ENCODE results near the gene CRACR2A.

Gene CRACR2A

GRCh38 chr12:3704512-3705353 lies 48.2 kb downstream of the CRACR2A start:
- H3K27ac ChIP-seq (ENCODE audit: low read depth, low read length): peak overlapping the region; percentile 63
- no peaks in the 10 kb centered on the region for H3K27me3 ChIP-seq (ENCODE audit: insufficient read depth, low read length)
- H3K79me2 ChIP-seq (ENCODE audit: control insufficient read depth, insufficient read depth, low read length, unreplicated experiment): no peaks in the 10 kb centered on the region

DNA sequence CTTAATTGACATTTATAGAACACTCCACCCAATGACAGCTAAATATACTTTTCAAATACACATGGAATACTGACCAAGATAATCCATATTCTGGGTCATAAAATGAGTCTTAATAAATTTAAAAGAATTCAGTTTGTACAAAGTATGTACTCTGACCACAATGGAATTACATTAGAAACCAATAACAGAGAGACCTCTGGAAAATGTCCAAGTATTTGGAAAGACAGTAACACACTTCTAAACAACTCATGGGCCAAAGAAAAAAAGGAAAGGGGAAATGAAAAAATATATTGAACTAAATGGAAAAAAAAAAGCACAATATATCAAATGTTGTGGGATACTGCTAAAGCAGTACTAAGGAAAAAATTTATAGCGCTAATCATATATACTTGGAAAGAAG lies 52.0 kb downstream of the CRACR2A start:
- peaks cover 40% of the 10 kb centered on the region for H3K4me1 ChIP-seq (ENCODE audit: control insufficient read depth, insufficient read depth, low read length, unreplicated experiment)
- peaks cover 3% of the 10 kb centered on the region; the same call in 1 of the 2 replicates for H3K36me3 ChIP-seq (ENCODE audit: insufficient read depth, low read length)
- no peaks in the 10 kb centered on the region for H3K27me3 ChIP-seq (ENCODE audit: insufficient read depth, low read length)
- H3K27ac ChIP-seq (ENCODE audit: low read depth, low read length): no peak overlapping the region
- H2AFZ ChIP-seq (ENCODE audit: low read length, unreplicated experiment): no peak overlapping the region
- no peaks in the 10 kb centered on the region for H3K79me2 ChIP-seq (ENCODE audit: control insufficient read depth, insufficient read depth, low read length, unreplicated experiment)
- no peak overlapping the region for H3K4me3 ChIP-seq (ENCODE audit: low read depth, low read length)

More at GRCh38 chr12:3704512-3705353, 48.2 kb downstream of the CRACR2A start:
- Histone ChIP-seq H2AFZ (ENCODE audit: low read length, unreplicated experiment) (peak overlapping the region; percentile 34), H3K36me3 (ENCODE audit: insufficient read depth, low read length) (peaks cover 3% of the 10 kb centered on the region; the same call in 1 of the 2 replicates), H3K4me3 (ENCODE audit: low read depth, low read length) (peak overlapping the region; percentile 59), H3K4me1 (ENCODE audit: control insufficient read depth, insufficient read depth, low read length, unreplicated experiment) (peaks cover 17% of the 10 kb centered on the region)

DNA sequence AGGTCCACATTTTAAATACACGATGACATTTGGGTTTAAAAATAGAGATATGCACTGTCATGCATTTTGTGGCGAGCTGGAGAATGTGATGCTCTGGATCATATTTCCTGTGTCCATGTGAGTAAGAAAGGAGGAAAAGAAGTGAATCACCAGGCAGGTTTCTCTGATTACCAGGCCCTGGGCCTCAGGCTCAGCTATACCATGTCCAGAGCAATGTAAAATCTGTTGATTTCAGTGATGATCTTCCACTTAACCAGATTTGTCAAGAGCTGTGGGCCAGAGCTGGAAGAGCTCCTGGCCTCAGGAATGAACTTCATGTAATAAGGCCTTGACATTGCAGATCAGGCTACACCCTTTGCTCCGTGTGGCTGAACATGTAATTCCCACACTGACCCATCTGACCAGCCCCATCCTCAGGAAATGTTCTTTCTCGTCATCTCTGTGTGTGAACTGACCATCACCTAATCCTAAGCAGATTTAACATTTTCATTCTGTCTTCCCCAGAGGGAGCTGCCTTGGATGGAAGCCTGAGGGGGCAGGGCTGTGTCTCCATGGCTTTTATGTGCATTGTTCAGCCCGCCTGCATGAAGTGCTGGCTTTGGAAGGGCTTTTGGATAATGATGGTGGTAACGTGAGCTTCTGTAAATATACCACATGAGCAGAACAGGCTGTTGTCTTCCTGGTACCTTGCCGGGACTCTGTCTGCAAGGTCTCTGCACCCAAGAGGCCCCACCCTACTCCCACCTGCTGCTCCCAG lies 54.5 kb downstream of the CRACR2A start:
- peak overlapping the region; percentile 78 for H2AFZ ChIP-seq (ENCODE audit: low read length, unreplicated experiment)
- H3K27ac ChIP-seq (ENCODE audit: low read depth, low read length): peak overlapping the region; percentile 93
- H3K79me2 ChIP-seq (ENCODE audit: control insufficient read depth, insufficient read depth, low read length, unreplicated experiment): no peaks in the 10 kb centered on the region
- H3K4me1 ChIP-seq (ENCODE audit: control insufficient read depth, insufficient read depth, low read length, unreplicated experiment): peaks cover 35% of the 10 kb centered on the region
- H3K36me3 ChIP-seq (ENCODE audit: insufficient read depth, low read length): peaks cover 3% of the 10 kb centered on the region; the same call in 1 of the 2 replicates
- H3K4me3 ChIP-seq (ENCODE audit: low read depth, low read length): peak overlapping the region; percentile 8; the same call in 1 of the 2 replicates
- no peaks in the 10 kb centered on the region for H3K27me3 ChIP-seq (ENCODE audit: insufficient read depth, low read length)

DNA sequence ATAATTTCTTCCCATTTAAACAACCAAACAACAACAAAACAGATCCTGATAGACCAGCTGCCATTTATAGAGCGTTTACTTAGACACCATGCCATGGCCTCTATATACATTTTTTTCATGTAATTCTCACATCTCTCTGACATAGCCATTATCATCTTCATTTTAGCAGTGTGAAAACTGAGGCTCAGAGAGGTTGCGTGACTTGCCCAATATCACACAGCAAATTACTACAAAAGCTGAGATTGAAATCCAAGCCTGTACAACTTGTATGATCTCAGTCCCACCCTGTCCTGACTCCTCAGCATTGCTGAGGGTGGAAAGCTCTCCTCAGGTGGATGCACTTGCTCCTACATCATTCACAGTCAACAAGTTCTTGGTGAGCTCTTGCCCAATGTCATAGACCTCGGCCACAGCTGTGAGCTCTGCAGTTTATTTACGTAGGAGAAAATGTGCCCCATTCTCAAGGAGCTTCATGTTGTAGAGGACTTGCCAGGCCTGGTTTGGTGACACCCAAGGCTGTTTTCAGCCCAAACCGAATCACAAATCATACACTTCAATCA lies 55.5 kb downstream of the CRACR2A start:
- Histone ChIP-seq H3K79me2 (ENCODE audit: control insufficient read depth, insufficient read depth, low read length, unreplicated experiment) (no peaks in the 10 kb centered on the region), H2AFZ (ENCODE audit: low read length, unreplicated experiment) (no peak overlapping the region), H3K4me3 (ENCODE audit: low read depth, low read length) (no peak overlapping the region), H3K36me3 (ENCODE audit: insufficient read depth, low read length) (no peaks in the 10 kb centered on the region), H3K4me1 (ENCODE audit: control insufficient read depth, insufficient read depth, low read length, unreplicated experiment) (peaks cover 35% of the 10 kb centered on the region), H3K27ac (ENCODE audit: low read depth, low read length) (peak overlapping the region; percentile 93), H3K27me3 (ENCODE audit: insufficient read depth, low read length) (no peaks in the 10 kb centered on the region)

GRCh38 chr12:3694673-3695072 lies 58.2 kb downstream of the CRACR2A start:
- Histone ChIP-seq H2AFZ (ENCODE audit: low read length, unreplicated experiment) (no peak overlapping the region), H3K4me3 (ENCODE audit: low read depth, low read length) (no peak overlapping the region), H3K36me3 (ENCODE audit: insufficient read depth, low read length) (no peaks in the 10 kb centered on the region), H3K27me3 (ENCODE audit: insufficient read depth, low read length) (no peaks in the 10 kb centered on the region), H3K4me1 (ENCODE audit: control insufficient read depth, insufficient read depth, low read length, unreplicated experiment) (peaks cover 23% of the 10 kb centered on the region), H3K79me2 (ENCODE audit: control insufficient read depth, insufficient read depth, low read length, unreplicated experiment) (no peaks in the 10 kb centered on the region), H3K27ac (ENCODE audit: low read depth, low read length) (no peak overlapping the region)

DNA sequence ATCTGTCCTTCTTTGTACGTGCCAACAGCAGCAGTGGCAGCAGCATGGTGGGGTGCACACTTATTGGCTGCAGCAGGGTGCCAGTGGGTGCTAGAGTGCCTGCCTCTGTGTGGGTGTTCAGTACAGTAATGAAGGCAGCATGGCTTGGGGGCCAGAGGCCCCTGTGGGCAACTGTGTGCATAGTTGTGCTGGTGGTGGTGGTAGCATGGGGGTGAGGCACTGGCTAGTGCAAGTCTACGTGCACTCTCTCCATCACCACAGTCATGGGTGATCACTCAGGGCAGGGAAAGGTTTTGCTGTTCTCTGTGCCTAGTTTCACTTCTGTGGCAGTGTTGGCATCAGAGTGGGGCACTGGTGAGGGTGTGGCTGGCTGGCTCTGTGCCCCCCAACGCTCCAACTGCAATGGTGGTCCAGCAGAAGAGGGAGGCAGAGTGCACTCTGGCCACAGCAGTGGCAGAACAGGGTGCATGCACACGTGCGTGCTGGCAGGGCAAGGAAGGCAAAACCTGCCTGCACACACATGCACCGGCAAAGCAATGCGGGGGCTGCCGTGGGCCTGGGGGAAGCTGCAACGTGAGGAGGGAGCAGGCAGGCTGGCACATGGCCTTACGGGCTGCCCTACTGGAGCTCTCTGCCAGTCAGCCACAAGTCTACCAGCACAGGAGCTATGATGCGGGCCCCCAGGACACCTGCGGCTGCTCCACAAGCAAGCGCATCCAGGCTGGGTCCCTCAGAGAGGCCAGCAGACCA lies 60.1 kb downstream of the CRACR2A start:
- H3K27me3 ChIP-seq (ENCODE audit: insufficient read depth, low read length): no peaks in the 10 kb centered on the region
- H3K4me3 ChIP-seq (ENCODE audit: low read depth, low read length): no peak overlapping the region
- H3K79me2 ChIP-seq (ENCODE audit: control insufficient read depth, insufficient read depth, low read length, unreplicated experiment): no peaks in the 10 kb centered on the region
- no peak overlapping the region for H3K27ac ChIP-seq (ENCODE audit: low read depth, low read length)
- no peak overlapping the region for H2AFZ ChIP-seq (ENCODE audit: low read length, unreplicated experiment)
- H3K36me3 ChIP-seq (ENCODE audit: insufficient read depth, low read length): no peaks in the 10 kb centered on the region
- peaks cover 6% of the 10 kb centered on the region for H3K4me1 ChIP-seq (ENCODE audit: control insufficient read depth, insufficient read depth, low read length, unreplicated experiment)

- Histone ChIP-seq H3K27ac (ENCODE audit: low read depth, low read length) (no peak overlapping the region), H3K4me3 (ENCODE audit: low read depth, low read length) (no peak overlapping the region), H2AFZ (ENCODE audit: low read length, unreplicated experiment) (no peak overlapping the region), H3K27me3 (ENCODE audit: insufficient read depth, low read length) (no peaks in the 10 kb centered on the region), H3K36me3 (ENCODE audit: insufficient read depth, low read length) (no peaks in the 10 kb centered on the region), H3K79me2 (ENCODE audit: control insufficient read depth, insufficient read depth, low read length, unreplicated experiment) (no peaks in the 10 kb centered on the region), H3K4me1 (ENCODE audit: control insufficient read depth, insufficient read depth, low read length, unreplicated experiment) (no peaks in the 10 kb centered on the region)
Measured at GRCh38 chr12:3686463-3686862, 66.4 kb downstream of the CRACR2A start.

- no peaks in the 10 kb centered on the region for H3K4me1 ChIP-seq (ENCODE audit: control insufficient read depth, insufficient read depth, low read length, unreplicated experiment)
- H3K27me3 ChIP-seq (ENCODE audit: insufficient read depth, low read length): no peaks in the 10 kb centered on the region
- no peaks in the 10 kb centered on the region for H3K36me3 ChIP-seq (ENCODE audit: insufficient read depth, low read length)
- no peak overlapping the region for H3K4me3 ChIP-seq (ENCODE audit: low read depth, low read length)
- H3K79me2 ChIP-seq (ENCODE audit: control insufficient read depth, insufficient read depth, low read length, unreplicated experiment): no peaks in the 10 kb centered on the region
- H3K27ac ChIP-seq (ENCODE audit: low read depth, low read length): no peak overlapping the region
- no peak overlapping the region for H2AFZ ChIP-seq (ENCODE audit: low read length, unreplicated experiment)
Measured at GRCh38 chr12:3685830-3686229, 67.1 kb downstream of the CRACR2A start.

- Histone ChIP-seq H3K36me3 (ENCODE audit: insufficient read depth, low read length) (no peaks in the 10 kb centered on the region), H2AFZ (ENCODE audit: low read length, unreplicated experiment) (no peak overlapping the region), H3K79me2 (ENCODE audit: control insufficient read depth, insufficient read depth, low read length, unreplicated experiment) (no peaks in the 10 kb centered on the region), H3K4me3 (ENCODE audit: low read depth, low read length) (no peak overlapping the region), H3K27me3 (ENCODE audit: insufficient read depth, low read length) (no peaks in the 10 kb centered on the region), H3K4me1 (ENCODE audit: control insufficient read depth, insufficient read depth, low read length, unreplicated experiment) (no peaks in the 10 kb centered on the region), H3K27ac (ENCODE audit: low read depth, low read length) (no peak overlapping the region)
Measured at GRCh38 chr12:3684449-3685051, 68.4 kb downstream of the CRACR2A start.

- Histone ChIP-seq H3K27ac (ENCODE audit: low read depth, low read length) (no peak overlapping the region), H3K4me1 (ENCODE audit: control insufficient read depth, insufficient read depth, low read length, unreplicated experiment) (no peaks in the 10 kb centered on the region)
Measured at GRCh38 chr12:3683670-3684069, 69.2 kb downstream of the CRACR2A start.

More at GRCh38 chr12:3683670-3684069, 69.2 kb downstream of the CRACR2A start:
- Histone ChIP-seq H3K4me3 (ENCODE audit: low read depth, low read length) (no peak overlapping the region), H2AFZ (ENCODE audit: low read length, unreplicated experiment) (no peak overlapping the region), H3K79me2 (ENCODE audit: control insufficient read depth, insufficient read depth, low read length, unreplicated experiment) (no peaks in the 10 kb centered on the region), H3K27me3 (ENCODE audit: insufficient read depth, low read length) (no peaks in the 10 kb centered on the region), H3K36me3 (ENCODE audit: insufficient read depth, low read length) (no peaks in the 10 kb centered on the region)

All from ACC112 (cell line).